ENCODE measurements around the gene SPAG16. TPM values are rescaled to one million over a fixed set of nuclear protein-coding genes. Genes with fewer than 3 reads are reported as not detected.

SPAG16 gene
- polyA plus RNA-seq, 1 of the 3 experiments (the other 2 are of a cell fraction): 29.5 TPM

DNA sequence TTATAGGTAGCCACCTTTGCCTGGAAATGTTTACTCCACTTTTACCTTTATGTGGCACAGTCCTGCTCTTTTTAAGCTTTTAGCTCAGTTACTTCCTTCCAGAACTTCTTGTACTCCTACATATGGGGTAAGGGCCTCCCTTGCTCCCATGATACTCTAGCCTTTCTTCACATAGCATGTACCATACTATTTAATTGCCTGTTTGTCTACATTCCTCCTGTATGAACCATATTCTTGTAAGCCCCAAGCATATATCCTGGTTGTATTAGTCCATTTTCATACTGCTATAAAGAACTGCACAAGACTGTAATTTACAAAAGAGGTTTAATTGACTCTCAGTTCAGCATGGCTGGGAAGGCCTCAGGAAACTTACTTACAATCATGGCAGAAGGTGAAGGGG lies 1035.9 kb downstream of the SPAG16 start:
- POLR2A ChIA-PET: no interaction called here
- H3K36me3 ChIP-seq (replicated peaks in 1 of 2; ENCODE audit: control insufficient read depth in 1 of 2, insufficient read depth in 2 of 2, low read length in 1 of 2): no peaks in the 10 kb centered on the region
- DNase-seq: no peak
- no peaks in the 10 kb centered on the region for H4K20me1 ChIP-seq (ENCODE audit: insufficient read depth)
- no peaks in the 10 kb centered on the region for H3K9me3 ChIP-seq
- H3K27ac ChIP-seq (ENCODE audit: low read depth in 2 of 2, low read length in 1 of 2): no peak overlapping the region
- H3K9ac ChIP-seq: no peak overlapping the region
- H3K4me2 ChIP-seq: no peak overlapping the region
- no peak overlapping the region for H3K4me3 ChIP-seq (ENCODE audit: low read depth in 2 of 2, low read length in 1 of 2)
- no peak for TF ChIP-seq CHD2 (IDR thresholded peaks at IDR 0.05; ENCODE audit: low read length, partially characterized antibody)
- TF ChIP-seq USF2 (IDR thresholded peaks at IDR 0.05; ENCODE audit: borderline replicate concordance, low read depth, low read length): no peak
- TF ChIP-seq, protein P1, sequence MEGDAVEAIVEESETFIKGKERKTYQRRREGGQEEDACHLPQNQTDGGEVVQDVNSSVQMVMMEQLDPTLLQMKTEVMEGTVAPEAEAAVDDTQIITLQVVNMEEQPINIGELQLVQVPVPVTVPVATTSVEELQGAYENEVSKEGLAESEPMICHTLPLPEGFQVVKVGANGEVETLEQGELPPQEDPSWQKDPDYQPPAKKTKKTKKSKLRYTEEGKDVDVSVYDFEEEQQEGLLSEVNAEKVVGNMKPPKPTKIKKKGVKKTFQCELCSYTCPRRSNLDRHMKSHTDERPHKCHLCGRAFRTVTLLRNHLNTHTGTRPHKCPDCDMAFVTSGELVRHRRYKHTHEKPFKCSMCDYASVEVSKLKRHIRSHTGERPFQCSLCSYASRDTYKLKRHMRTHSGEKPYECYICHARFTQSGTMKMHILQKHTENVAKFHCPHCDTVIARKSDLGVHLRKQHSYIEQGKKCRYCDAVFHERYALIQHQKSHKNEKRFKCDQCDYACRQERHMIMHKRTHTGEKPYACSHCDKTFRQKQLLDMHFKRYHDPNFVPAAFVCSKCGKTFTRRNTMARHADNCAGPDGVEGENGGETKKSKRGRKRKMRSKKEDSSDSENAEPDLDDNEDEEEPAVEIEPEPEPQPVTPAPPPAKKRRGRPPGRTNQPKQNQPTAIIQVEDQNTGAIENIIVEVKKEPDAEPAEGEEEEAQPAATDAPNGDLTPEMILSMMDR (IDR thresholded peaks at IDR 0.05): no peak
- no peak for TF ChIP-seq RAD21 (IDR thresholded peaks at IDR 0.05; ENCODE audit: low read length)
- TF ChIP-seq ELF1 (IDR thresholded peaks at IDR 0.05): no peak
- TF ChIP-seq EZH2phosphoT487 (IDR thresholded peaks at IDR 0.05; ENCODE audit: borderline replicate concordance, low read depth): no peak
- TF ChIP-seq, protein P2, sequence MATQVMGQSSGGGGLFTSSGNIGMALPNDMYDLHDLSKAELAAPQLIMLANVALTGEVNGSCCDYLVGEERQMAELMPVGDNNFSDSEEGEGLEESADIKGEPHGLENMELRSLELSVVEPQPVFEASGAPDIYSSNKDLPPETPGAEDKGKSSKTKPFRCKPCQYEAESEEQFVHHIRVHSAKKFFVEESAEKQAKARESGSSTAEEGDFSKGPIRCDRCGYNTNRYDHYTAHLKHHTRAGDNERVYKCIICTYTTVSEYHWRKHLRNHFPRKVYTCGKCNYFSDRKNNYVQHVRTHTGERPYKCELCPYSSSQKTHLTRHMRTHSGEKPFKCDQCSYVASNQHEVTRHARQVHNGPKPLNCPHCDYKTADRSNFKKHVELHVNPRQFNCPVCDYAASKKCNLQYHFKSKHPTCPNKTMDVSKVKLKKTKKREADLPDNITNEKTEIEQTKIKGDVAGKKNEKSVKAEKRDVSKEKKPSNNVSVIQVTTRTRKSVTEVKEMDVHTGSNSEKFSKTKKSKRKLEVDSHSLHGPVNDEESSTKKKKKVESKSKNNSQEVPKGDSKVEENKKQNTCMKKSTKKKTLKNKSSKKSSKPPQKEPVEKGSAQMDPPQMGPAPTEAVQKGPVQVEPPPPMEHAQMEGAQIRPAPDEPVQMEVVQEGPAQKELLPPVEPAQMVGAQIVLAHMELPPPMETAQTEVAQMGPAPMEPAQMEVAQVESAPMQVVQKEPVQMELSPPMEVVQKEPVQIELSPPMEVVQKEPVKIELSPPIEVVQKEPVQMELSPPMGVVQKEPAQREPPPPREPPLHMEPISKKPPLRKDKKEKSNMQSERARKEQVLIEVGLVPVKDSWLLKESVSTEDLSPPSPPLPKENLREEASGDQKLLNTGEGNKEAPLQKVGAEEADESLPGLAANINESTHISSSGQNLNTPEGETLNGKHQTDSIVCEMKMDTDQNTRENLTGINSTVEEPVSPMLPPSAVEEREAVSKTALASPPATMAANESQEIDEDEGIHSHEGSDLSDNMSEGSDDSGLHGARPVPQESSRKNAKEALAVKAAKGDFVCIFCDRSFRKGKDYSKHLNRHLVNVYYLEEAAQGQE (IDR thresholded peaks at IDR 0.05; ENCODE audit: low read depth, low read length): no peak
- TF ChIP-seq GATA2 (CRISPR knock-in tag; IDR thresholded peaks at IDR 0.05): no peak
- no peak for TF ChIP-seq POLR2AphosphoS5 (IDR thresholded peaks at IDR 0.05; ENCODE audit: low read depth, low read length)
- TF ChIP-seq RFX5 (IDR thresholded peaks at IDR 0.05; ENCODE audit: low read length): no peak
- H3K4me1 ChIP-seq (ENCODE audit: control insufficient read depth in 1 of 2, insufficient read depth in 2 of 2, low read depth in 1 of 2, low read length in 1 of 2): no peaks in the 10 kb centered on the region
- H2AFZ ChIP-seq (ENCODE audit: low read depth): no peak overlapping the region
- H3F3A ChIP-seq (replicated peaks; ENCODE audit: insufficient read depth): no peaks in the 10 kb centered on the region
- no peaks in the 10 kb centered on the region for H3K27me3 ChIP-seq (ENCODE audit: insufficient read depth)
- no peaks in the 10 kb centered on the region for H3K9me2 ChIP-seq
- no peaks in the 10 kb centered on the region for H3K79me2 ChIP-seq (ENCODE audit: insufficient read depth)
- CTCF ChIA-PET: interaction anchor here (1.1 to 2.3 kb wide), 2 partner anchors 10 to 26 kb away, joined by 3 to 7 read pairs; no protein-coding TSS in a partner anchor

DNA sequence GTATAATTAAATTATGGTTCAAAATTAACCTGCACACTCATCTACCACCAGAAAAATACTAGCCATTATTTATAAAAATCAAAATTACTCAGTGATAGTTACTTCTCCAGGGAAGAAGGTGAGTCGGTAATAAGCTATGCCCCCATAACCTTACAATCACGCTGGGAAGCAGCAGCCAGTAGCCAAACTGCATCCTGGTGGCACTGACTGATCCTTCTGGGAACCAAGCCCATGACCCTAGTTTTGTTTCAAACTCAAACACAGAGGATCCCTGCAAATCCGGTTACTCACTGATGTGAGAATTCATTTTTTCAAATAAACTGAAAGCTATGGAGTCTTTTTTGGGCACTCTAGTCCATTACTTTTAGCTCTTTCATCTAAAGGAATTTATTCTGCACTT lies 1038.4 kb downstream of the SPAG16 start:
- Histone ChIP-seq H3K4me1 (ENCODE audit: control insufficient read depth in 1 of 2, insufficient read depth in 2 of 2, low read depth in 1 of 2, low read length in 1 of 2) (no peaks in the 10 kb centered on the region; a peak in 1 of 4 replicates), H3K9me2 (no peaks in the 10 kb centered on the region), H3K4me3 (ENCODE audit: low read depth in 2 of 2, low read length in 1 of 2) (no peak overlapping the region), H3K79me2 (ENCODE audit: insufficient read depth) (no peaks in the 10 kb centered on the region), H3K27ac (ENCODE audit: low read depth in 2 of 2, low read length in 1 of 2) (no peak overlapping the region; a peak in 1 of 4 replicates), H4K20me1 (ENCODE audit: insufficient read depth) (no peaks in the 10 kb centered on the region), H3K9ac (no peak overlapping the region), H3K4me2 (no peak overlapping the region), H3K36me3 (replicated peaks in 1 of 2; ENCODE audit: control insufficient read depth in 1 of 2, insufficient read depth in 2 of 2, low read length in 1 of 2) (no peaks in the 10 kb centered on the region), H3K9me3 (no peaks in the 10 kb centered on the region), H3F3A (replicated peaks; ENCODE audit: insufficient read depth) (no peaks in the 10 kb centered on the region), H3K27me3 (ENCODE audit: insufficient read depth) (no peaks in the 10 kb centered on the region), H2AFZ (ENCODE audit: low read depth) (no peak overlapping the region)
- POLR2A ChIA-PET: no interaction called here
- CTCF ChIA-PET: no interaction called here
- no peak for DNase-seq
- 37% methylated on average over 3 of the region's 3 CpGs for WGBS (ENCODE audit: low lambda C conversion rate)
- TF ChIP-seq, protein P2 (IDR thresholded peaks at IDR 0.05; ENCODE audit: low read depth, low read length): no peak
